SU-DHL-6 (cell line): Measurements from ENCODE around the gene RIMBP2.
"Not testable (repeated sequence)": the region's sequence is repeated elsewhere in the genome, so short reads cannot be mapped to it uniquely, and the experiment has no call there.

Experiments
- H2AFZ ChIP-seq: fragments of 200-600 bp; sonication (generic); 2 replicates; pipeline ENCODE4 v1.6.1; 2014; ENCODE audit warnings: low read depth, mild to moderate bottlenecking, moderate library complexity, mixed read lengths, antibody characterized with exemption, low read length; ENCODE audit not compliant: severe bottlenecking
- H3F3A ChIP-seq: fragments of 200-600 bp; shearing (Covaris generic); 2 replicates; pipeline ENCODE4 v1.6.0; 2016; ENCODE audit warnings: antibody characterized with exemption, mild to moderate bottlenecking; ENCODE audit not compliant: insufficient read depth
- H3K27ac ChIP-seq: fragments of 200-600 bp; sonication (generic); 2 replicates; pipeline ENCODE4 v1.5.1; 2016; ENCODE audit warnings: low read depth, mild to moderate bottlenecking, low read length, moderate library complexity, mixed read lengths
- H3K27me3 ChIP-seq: fragments of 200-600 bp; sonication (generic), shearing (Covaris generic); 2 replicates; pipeline ENCODE4 v1.6.0; 2014; ENCODE audit warnings: mild to moderate bottlenecking, low read length
- H3K36me3 ChIP-seq: fragments of 200-600 bp; sonication (generic); 2 replicates; pipeline ENCODE4 v1.6.1; 2014; ENCODE audit warnings: mild to moderate bottlenecking, low read length, mixed read lengths
- H3K4me2 ChIP-seq: fragments of 300-600, 200-600 bp; shearing (Covaris generic), sonication (generic); 2 replicates; pipeline ENCODE4 v1.6.0; 2014; ENCODE audit warnings: low read length, low read depth, mild to moderate bottlenecking; ENCODE audit not compliant: poor library complexity, severe bottlenecking
- H3K4me3 ChIP-seq: fragments of 200-600 bp; sonication (generic); 2 replicates; pipeline ENCODE4 v1.5.1; 2014; ENCODE audit warnings: antibody characterized with exemption, low read length, mild to moderate bottlenecking, mixed read lengths; ENCODE audit not compliant: insufficient read depth, poor library complexity, severe bottlenecking
- H3K79me2 ChIP-seq: fragments of 200-600 bp; sonication (generic); 2 replicates; pipeline ENCODE4 v1.6.1; 2014; ENCODE audit warnings: mild to moderate bottlenecking, low read length, moderate library complexity; ENCODE audit not compliant: insufficient read depth
- H3K9ac ChIP-seq: fragments of 200-600 bp; sonication (generic); 2 replicates; pipeline ENCODE4 v1.7.0; 2014; ENCODE audit warnings: mild to moderate bottlenecking, low read length
- H3K9me2 ChIP-seq: fragments of 200-600 bp; sonication (generic); replicated peaks from 2 replicates; pipeline ENCODE4 v1.6.1; 2014; ENCODE audit warnings: low read length; ENCODE audit not compliant: insufficient read depth
- H3K9me3 ChIP-seq: fragments of 200-600 bp; sonication (generic); 2 replicates; pipeline ENCODE4 v1.6.1; 2014; ENCODE audit warnings: low read length, mixed read lengths; ENCODE audit not compliant: insufficient read depth
- H4K20me1 ChIP-seq: fragments of 200-600 bp; sonication (generic); 2 replicates; pipeline ENCODE4 v1.6.1; 2014; ENCODE audit warnings: low read depth, mild to moderate bottlenecking, antibody characterized with exemption, low read length, moderate library complexity, mixed read lengths
- CTCF ChIP-seq: fragments of 200-600 bp; sonication (generic); IDR thresholded peaks from one replicate; pipeline ENCODE4 v1.5.1; 2017; ENCODE audit warnings: antibody characterized with exemption, mild to moderate bottlenecking, low read length, moderate library complexity; ENCODE audit not compliant: insufficient read depth, poor library complexity, severe bottlenecking
- EZH2phosphoT487 ChIP-seq: fragments of 200-600 bp; sonication (generic), shearing (Covaris generic); conservative IDR thresholded peaks from 2 replicates; pipeline ENCODE4 v1.6.1; 2018; ENCODE audit warnings: mild to moderate bottlenecking, antibody characterized with exemption, low read length, moderate library complexity, mixed read lengths

Gene RIMBP2

GRCh38 chr12:130588696-130589539, 127.2 kb downstream of the RIMBP2 start:
- H3K27me3 ChIP-seq = no peaks in the 10 kb centered on the region
- no peaks in the 10 kb centered on the region for H3K36me3 ChIP-seq
- no peak overlapping the region for H3K27ac ChIP-seq
- no peaks in the 10 kb centered on the region for H3K9me2 ChIP-seq
- H3K9ac ChIP-seq = no peak overlapping the region
- H3F3A ChIP-seq = no peaks in the 10 kb centered on the region
- no peak overlapping the region for H3K4me2 ChIP-seq
- H3K79me2 ChIP-seq = no peaks in the 10 kb centered on the region
- H4K20me1 ChIP-seq = no peaks in the 10 kb centered on the region
- no peak overlapping the region for H3K4me3 ChIP-seq
- no peaks in the 10 kb centered on the region for H3K9me3 ChIP-seq
- TF ChIP-seq CTCF (no peak), EZH2phosphoT487 (no peak)
- H2AFZ ChIP-seq = no peak overlapping the region

- Histone ChIP-seq H4K20me1 (no peaks in the 10 kb centered on the region), H3K4me3 (no peak overlapping the region), H3K4me2 (no peak overlapping the region), H3K27ac (no peak overlapping the region), H3F3A (no peaks in the 10 kb centered on the region), H3K27me3 (no peaks in the 10 kb centered on the region), H3K36me3 (no peaks in the 10 kb centered on the region), H3K9me2 (no peaks in the 10 kb centered on the region), H3K9me3 (no peaks in the 10 kb centered on the region), H3K79me2 (no peaks in the 10 kb centered on the region), H3K9ac (no peak overlapping the region), H2AFZ (no peak overlapping the region)
- no peak for TF ChIP-seq CTCF
- no peak for TF ChIP-seq EZH2phosphoT487
Measured at GRCh38 chr12:130587966-130588365, 128.1 kb downstream of the RIMBP2 start.

- not testable (repeated sequence) for H3K9ac ChIP-seq, H3F3A ChIP-seq, H4K20me1 ChIP-seq, H3K27ac ChIP-seq, H2AFZ ChIP-seq, H3K27me3 ChIP-seq, H3K9me3 ChIP-seq, H3K36me3 ChIP-seq, H3K79me2 ChIP-seq, H3K9me2 ChIP-seq, H3K4me3 ChIP-seq, H3K4me2 ChIP-seq
Measured at GRCh38 chr12:130584475-130584874, 131.6 kb downstream of the RIMBP2 start.

- Histone ChIP-seq H3K9ac (no peak overlapping the region), H4K20me1 (no peaks in the 10 kb centered on the region), H2AFZ (no peak overlapping the region), H3K79me2 (no peaks in the 10 kb centered on the region), H3K27me3 (no peaks in the 10 kb centered on the region), H3K4me2 (no peak overlapping the region), H3K27ac (no peak overlapping the region), H3K36me3 (no peaks in the 10 kb centered on the region), H3K9me3 (no peaks in the 10 kb centered on the region), H3K9me2 (no peaks in the 10 kb centered on the region), H3K4me3 (no peak overlapping the region), H3F3A (no peaks in the 10 kb centered on the region)
- no peak for TF ChIP-seq CTCF
- no peak for TF ChIP-seq EZH2phosphoT487
Measured at GRCh38 chr12:130583800-130584199, 132.3 kb downstream of the RIMBP2 start.
